SK-N-SH (cell line): ENCODE measurements around the gene PDZD2. TPM values are rescaled to one million over a fixed set of nuclear protein-coding genes. Genes with fewer than 3 reads are reported as not detected.

ENCODE experiments used
- CTCF ChIA-PET: fragments of 300-600, 350-600 bp; formaldehyde crosslinking; extraction: SDS; loops from one replicate; lab custom pipeline; 2021; lab: Yijun Ruan, JAX
- POLR2A ChIA-PET: fragments of 350-600 bp; sonication (Branson Sonifier 250); formaldehyde crosslinking; extraction: SDS; loops from one replicate; lab custom pipeline; 2020; ENCODE audit warnings: antibody characterized with exemption, inconsistent platforms; lab: Yijun Ruan, JAX
- DNase-seq: peaks from one replicate; pipeline ENCODE4 v3.0.0; 2012
- H2AFZ ChIP-seq: fragments of 200-600 bp; sonication (generic); 2 replicates; pipeline ENCODE4 v1.8.1; 2016; ENCODE audit warnings: antibody characterized with exemption, mild to moderate bottlenecking, low read depth
- H3F3A ChIP-seq: fragments of 200-600 bp; sonication (generic); replicated peaks from 2 replicates; pipeline ENCODE3; 2016; ENCODE audit warnings: antibody characterized with exemption, mild to moderate bottlenecking; ENCODE audit not compliant: insufficient read depth
- H3K27ac ChIP-seq, 2 experiments: fragments of 200-500 bp in 1 of 2; fragments of 200-600 bp in 1 of 2; sonication (Bioruptor generic) in 1 of 2; sonication (generic), shearing (Covaris generic) in 1 of 2; 2 replicates each; pipeline versions ENCODE4 v1.5.1 to v1.6.1; 2014 to 2016; ENCODE audit warnings: low read depth in 2 of 2, inconsistent platforms in 1 of 2, low read length in 1 of 2, mild to moderate bottlenecking in 1 of 2, mixed read lengths in 1 of 2
- H3K27me3 ChIP-seq: fragments of 200-600 bp; sonication (generic), shearing (Covaris generic); 2 replicates; pipeline ENCODE4 v1.6.1; 2016; ENCODE audit warnings: mixed run types; ENCODE audit not compliant: insufficient read depth
- H3K36me3 ChIP-seq, 2 experiments: fragments of 200-500 bp in 1 of 2; fragments of 200-600 bp in 1 of 2; sonication (Bioruptor generic) in 1 of 2; sonication (generic) in 1 of 2; replicated peaks in 1 of 2; 2 replicates each; pipeline versions ENCODE3 to v1.5.1; 2014 to 2016; ENCODE audit warnings: low read length in 1 of 2, mild to moderate bottlenecking in 1 of 2; ENCODE audit not compliant: insufficient read depth in 2 of 2, control insufficient read depth in 1 of 2
- H3K4me1 ChIP-seq, 2 experiments: fragments of 200-500 bp in 1 of 2; fragments of 200-600 bp in 1 of 2; sonication (Bioruptor generic) in 1 of 2; sonication (generic), shearing (Covaris generic) in 1 of 2; 2 replicates each; pipeline versions ENCODE4 v1.5.1 to v1.6.1; 2014 to 2016; ENCODE audit warnings: low read depth in 1 of 2, low read length in 1 of 2, mixed run types in 1 of 2; ENCODE audit not compliant: insufficient read depth in 2 of 2, control insufficient read depth in 1 of 2
- H3K4me2 ChIP-seq: fragments of 200-600 bp; sonication (generic), shearing (Covaris generic); 2 replicates; pipeline ENCODE4 v1.6.1; 2017; ENCODE audit warnings: mixed run types
- H3K4me3 ChIP-seq, 2 experiments: fragments of 200-500 bp in 1 of 2; fragments of 200-600 bp in 1 of 2; sonication (Bioruptor generic) in 1 of 2; sonication (generic), shearing (Covaris generic) in 1 of 2; 2 replicates each; pipeline versions ENCODE4 v1.5.1 to v1.8.1; 2014 to 2016; ENCODE audit warnings: low read depth in 2 of 2, inconsistent platforms in 1 of 2, low read length in 1 of 2, mild to moderate bottlenecking in 1 of 2, mixed read lengths in 1 of 2, moderate library complexity in 1 of 2
- H3K79me2 ChIP-seq: fragments of 200-600 bp; sonication (generic); 2 replicates; pipeline ENCODE4 v1.8.1; 2017; ENCODE audit warnings: mild to moderate bottlenecking; ENCODE audit not compliant: insufficient read depth
- H3K9ac ChIP-seq: fragments of 200-600 bp; sonication (generic); 2 replicates; pipeline ENCODE4 v1.6.1; 2017; ENCODE audit warnings: mixed run types
- H3K9me2 ChIP-seq: fragments of 200-600 bp; sonication (generic); 2 replicates; pipeline ENCODE4 v1.6.1; 2017; ENCODE audit warnings: mixed run types
- H3K9me3 ChIP-seq: fragments of 200-600 bp; sonication (generic); 2 replicates; pipeline ENCODE4 v1.6.1; 2017; ENCODE audit warnings: mixed run types, mild to moderate bottlenecking, moderate library complexity
- H4K20me1 ChIP-seq: fragments of 200-600 bp; sonication (generic); 2 replicates; pipeline ENCODE4 v1.6.1; 2017; ENCODE audit warnings: mild to moderate bottlenecking, mixed run types; ENCODE audit not compliant: insufficient read depth
- EZH2phosphoT487 ChIP-seq: fragments of 200-600 bp; sonication (generic); IDR thresholded peaks from 2 replicates; pipeline ENCODE4 v1.6.1; 2017; ENCODE audit warnings: low read depth, mixed run types, mild to moderate bottlenecking, antibody characterized with exemption, moderate library complexity, borderline replicate concordance
- FOSL2 ChIP-seq: IDR thresholded peaks from 2 replicates; pipeline ENCODE4 v1.4.0; 2012; ENCODE audit warnings: low read depth, mild to moderate bottlenecking, moderate library complexity, borderline replicate concordance
- MXI1 ChIP-seq: IDR thresholded peaks from 2 replicates; pipeline ENCODE4 v1.6.1; 2012; ENCODE audit warnings: mild to moderate bottlenecking, low read depth, low read length, improper control_type of control experiment
- POLR2AphosphoS5 ChIP-seq: IDR thresholded peaks from 2 replicates; pipeline ENCODE4 v1.6.1; 2012; ENCODE audit warnings: low read depth, low read length
- RFX5 ChIP-seq: IDR thresholded peaks from 2 replicates; pipeline ENCODE4 v1.6.1; 2012; ENCODE audit warnings: mild to moderate bottlenecking, improper control_type of control experiment, low read length
- SMC3 ChIP-seq: IDR thresholded peaks from 2 replicates; pipeline ENCODE4 v1.6.1; 2012; ENCODE audit warnings: low read depth, low read length, improper control_type of control experiment
- TAF1 ChIP-seq: IDR thresholded peaks from 2 replicates; pipeline ENCODE4 v1.6.1; 2012; ENCODE audit warnings: low read depth, mild to moderate bottlenecking, low read length, moderate library complexity, borderline replicate concordance
- TCF12 ChIP-seq: IDR thresholded peaks from 2 replicates; pipeline ENCODE4 v1.4.0; 2012
- WGBS: methylation state at CpG from one replicate; pipeline ENCODE4 v1.1.6; 2017; ENCODE audit warnings: low lambda C conversion rate; 5-methylcytosine and 5-hydroxymethylcytosine counted together
- polyA plus RNA-seq, 3 experiments: library from polyadenylated mRNA; depleted of rRNA; stranded (reverse); fragments of >200 nt; gene quantifications; 2 replicates each; pipeline ENCODE4 v1.2.3, GENCODE V29; 2012
- TF ChIP-seq, protein P1 (sequence below): fragments of 150-350 bp; IDR thresholded peaks from 2 replicates; pipeline ENCODE4 v1.6.1; 2017; ENCODE audit warnings: antibody characterized with exemption, low read length, low read depth, borderline replicate concordance
- TF ChIP-seq, protein P2 (sequence below): IDR thresholded peaks from 2 replicates; pipeline ENCODE4 v1.4.0; 2012; ENCODE audit warnings: low read depth, borderline replicate concordance
- TF ChIP-seq, protein P3 (sequence below): IDR thresholded peaks from 2 replicates; pipeline ENCODE4 v1.4.0; 2012; ENCODE audit warnings: low read depth, borderline replicate concordance

PDZD2 gene
- polyA plus RNA-seq, 1 of the 3 experiments (the other 2 are of a cell fraction): 0.13 TPM

DNA sequence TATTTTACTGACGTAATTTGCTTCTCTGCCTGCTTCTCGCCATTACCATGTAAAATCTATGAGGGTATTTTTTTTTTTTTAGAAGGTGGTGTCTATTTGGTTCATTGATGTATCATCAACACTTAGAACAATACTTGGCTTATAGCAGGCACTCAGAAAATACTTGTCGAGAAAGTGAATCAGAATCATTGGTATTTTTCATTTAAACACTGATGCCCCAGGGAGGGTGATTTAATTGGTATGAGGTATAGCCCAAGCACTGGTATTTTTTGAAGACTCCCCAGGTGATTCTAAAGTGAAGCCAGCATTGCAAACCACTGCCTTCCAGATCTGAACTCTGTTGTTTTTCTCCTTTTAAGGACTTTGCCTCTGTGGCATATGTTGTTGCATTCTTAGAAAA lies 16.6 kb downstream of the PDZD2 start:
- Histone ChIP-seq H3K27me3 (no peaks in the 10 kb centered on the region), H3K27ac (no peak overlapping the region), H3K79me2 (no peaks in the 10 kb centered on the region), H3K4me3 (no peak overlapping the region), H4K20me1 (no peaks in the 10 kb centered on the region), H2AFZ (no peak overlapping the region), H3K9me3 (no peaks in the 10 kb centered on the region), H3K9me2 (no peaks in the 10 kb centered on the region), H3F3A (no peaks in the 10 kb centered on the region), H3K36me3 (no peaks in the 10 kb centered on the region), H3K4me2 (no peak overlapping the region), H3K4me1 (peaks cover 0 to 7% of the 10 kb centered on the region in 2 experiments; a peak in 1 of 4 replicates)
- 33% methylated on average over 3 of the region's 3 CpGs for WGBS
- POLR2A ChIA-PET: no interaction called here
- DNase-seq: no peak
- CTCF ChIA-PET: interaction anchor here (1.6 kb wide), 1 partner anchor 17 kb away, joined by 4 read pairs; the partner anchor contains the start of gene PDZD2
- no peak for TF ChIP-seq RFX5
- TF ChIP-seq TAF1: no peak
- no peak for TF ChIP-seq TCF12
- TF ChIP-seq, protein P1, sequence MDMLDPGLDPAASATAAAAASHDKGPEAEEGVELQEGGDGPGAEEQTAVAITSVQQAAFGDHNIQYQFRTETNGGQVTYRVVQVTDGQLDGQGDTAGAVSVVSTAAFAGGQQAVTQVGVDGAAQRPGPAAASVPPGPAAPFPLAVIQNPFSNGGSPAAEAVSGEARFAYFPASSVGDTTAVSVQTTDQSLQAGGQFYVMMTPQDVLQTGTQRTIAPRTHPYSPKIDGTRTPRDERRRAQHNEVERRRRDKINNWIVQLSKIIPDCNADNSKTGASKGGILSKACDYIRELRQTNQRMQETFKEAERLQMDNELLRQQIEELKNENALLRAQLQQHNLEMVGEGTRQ: no peak
- no peak for TF ChIP-seq POLR2AphosphoS5
- TF ChIP-seq, protein P2, sequence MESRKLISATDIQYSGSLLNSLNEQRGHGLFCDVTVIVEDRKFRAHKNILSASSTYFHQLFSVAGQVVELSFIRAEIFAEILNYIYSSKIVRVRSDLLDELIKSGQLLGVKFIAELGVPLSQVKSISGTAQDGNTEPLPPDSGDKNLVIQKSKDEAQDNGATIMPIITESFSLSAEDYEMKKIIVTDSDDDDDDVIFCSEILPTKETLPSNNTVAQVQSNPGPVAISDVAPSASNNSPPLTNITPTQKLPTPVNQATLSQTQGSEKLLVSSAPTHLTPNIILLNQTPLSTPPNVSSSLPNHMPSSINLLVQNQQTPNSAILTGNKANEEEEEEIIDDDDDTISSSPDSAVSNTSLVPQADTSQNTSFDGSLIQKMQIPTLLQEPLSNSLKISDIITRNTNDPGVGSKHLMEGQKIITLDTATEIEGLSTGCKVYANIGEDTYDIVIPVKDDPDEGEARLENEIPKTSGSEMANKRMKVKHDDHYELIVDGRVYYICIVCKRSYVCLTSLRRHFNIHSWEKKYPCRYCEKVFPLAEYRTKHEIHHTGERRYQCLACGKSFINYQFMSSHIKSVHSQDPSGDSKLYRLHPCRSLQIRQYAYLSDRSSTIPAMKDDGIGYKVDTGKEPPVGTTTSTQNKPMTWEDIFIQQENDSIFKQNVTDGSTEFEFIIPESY: no peak
- TF ChIP-seq, all 33 proteins: peak for 0
- no peak overlapping the region for H3K9ac ChIP-seq

GRCh38 chr5:31656806-31657205 lies 17.9 kb downstream of the PDZD2 start:
- Histone ChIP-seq H2AFZ (no peak overlapping the region), H3K4me2 (no peak overlapping the region), H3F3A (no peaks in the 10 kb centered on the region), H3K79me2 (no peaks in the 10 kb centered on the region), H4K20me1 (no peaks in the 10 kb centered on the region), H3K9ac (no peak overlapping the region), H3K36me3 (no peaks in the 10 kb centered on the region), H3K9me3 (no peaks in the 10 kb centered on the region), H3K9me2 (no peaks in the 10 kb centered on the region), H3K27me3 (no peaks in the 10 kb centered on the region), H3K4me3 (no peak overlapping the region), H3K27ac (no peak overlapping the region), H3K4me1 (peaks cover 0 to 7% of the 10 kb centered on the region in 2 experiments; a peak in 1 of 4 replicates)
- WGBS: 39% methylated on average over 4 of the region's 4 CpGs
- TF ChIP-seq, protein P1: no peak
- TF ChIP-seq SMC3 (no peak), MXI1 (no peak), FOSL2 (no peak), EZH2phosphoT487 (no peak)
- TF ChIP-seq, protein P3, sequence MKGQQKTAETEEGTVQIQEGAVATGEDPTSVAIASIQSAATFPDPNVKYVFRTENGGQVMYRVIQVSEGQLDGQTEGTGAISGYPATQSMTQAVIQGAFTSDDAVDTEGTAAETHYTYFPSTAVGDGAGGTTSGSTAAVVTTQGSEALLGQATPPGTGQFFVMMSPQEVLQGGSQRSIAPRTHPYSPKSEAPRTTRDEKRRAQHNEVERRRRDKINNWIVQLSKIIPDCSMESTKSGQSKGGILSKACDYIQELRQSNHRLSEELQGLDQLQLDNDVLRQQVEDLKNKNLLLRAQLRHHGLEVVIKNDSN: no peak
- no peak for DNase-seq
- ChIA-PET POLR2A (no interaction called here), CTCF (interaction anchor here (1.2 kb wide), 2 partner anchors 18 to 152 kb away, joined by 3 to 7 read pairs; partner anchors contain the start of gene PDZD2)
